Dedifferentiated amniotic fluid mesenchymal stem cell (primary cell): ENCODE results near the gene OR2L13.
"Not testable (repeated sequence)": the region's sequence is repeated elsewhere in the genome, so short reads cannot be mapped to it uniquely, and the experiment has no call there.

Source experiments
- DNase-seq: peaks from one replicate; pipeline ENCODE4 v3.0.0-alpha.2; 2016; ENCODE audit errors: extremely low spot score

Gene OR2L13, protein sequence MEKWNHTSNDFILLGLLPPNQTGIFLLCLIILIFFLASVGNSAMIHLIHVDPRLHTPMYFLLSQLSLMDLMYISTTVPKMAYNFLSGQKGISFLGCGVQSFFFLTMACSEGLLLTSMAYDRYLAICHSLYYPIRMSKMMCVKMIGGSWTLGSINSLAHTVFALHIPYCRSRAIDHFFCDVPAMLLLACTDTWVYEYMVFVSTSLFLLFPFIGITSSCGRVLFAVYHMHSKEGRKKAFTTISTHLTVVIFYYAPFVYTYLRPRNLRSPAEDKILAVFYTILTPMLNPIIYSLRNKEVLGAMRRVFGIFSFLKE

DNA sequence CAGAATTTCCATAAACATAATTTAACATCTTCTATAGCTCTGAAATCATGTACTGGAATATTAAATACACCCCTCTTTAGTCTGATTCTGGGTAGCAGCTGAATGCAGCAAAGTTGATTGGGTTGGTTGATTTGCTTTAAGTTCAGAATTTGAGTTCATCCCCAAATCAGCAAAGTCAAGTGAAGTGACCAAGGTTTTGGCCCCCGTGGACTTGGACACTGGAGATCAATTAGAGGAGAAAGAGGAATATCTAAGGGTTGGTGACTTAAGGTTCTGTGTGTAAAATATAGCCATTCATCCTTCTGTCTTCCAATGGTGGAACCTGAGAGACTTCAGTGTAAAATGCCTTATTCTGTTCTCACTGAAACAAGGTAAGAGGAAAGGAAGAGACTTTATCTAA, at the start of gene OR2L13:
OR2L13 (plus strand) TSS at position 301 of the 400 bp plus-strand sequence. CDS start 4,192 bp downstream, outside the sequence.
- no peak for DNase-seq

DNA sequence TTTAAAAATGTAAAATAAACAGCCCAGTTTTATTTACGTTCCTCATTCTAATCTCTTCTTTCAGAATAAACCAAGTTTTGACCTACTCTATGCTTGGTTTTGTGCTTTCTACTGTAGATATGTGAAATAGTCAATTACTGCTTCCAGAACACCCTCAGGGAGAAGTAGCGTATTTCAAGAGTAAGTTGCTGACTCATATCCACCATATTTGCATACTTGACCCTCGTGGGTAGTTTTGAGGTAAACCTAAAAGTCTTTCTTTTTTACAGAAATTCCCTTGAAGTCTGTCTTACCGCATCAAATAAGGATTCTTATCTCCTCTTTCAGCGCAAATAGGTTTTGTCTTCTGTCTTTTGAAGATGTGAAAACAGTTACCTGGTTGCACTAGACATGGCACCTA, 49.8 kb upstream of the OR2L13 start:
- DNase-seq: no peak

DNA sequence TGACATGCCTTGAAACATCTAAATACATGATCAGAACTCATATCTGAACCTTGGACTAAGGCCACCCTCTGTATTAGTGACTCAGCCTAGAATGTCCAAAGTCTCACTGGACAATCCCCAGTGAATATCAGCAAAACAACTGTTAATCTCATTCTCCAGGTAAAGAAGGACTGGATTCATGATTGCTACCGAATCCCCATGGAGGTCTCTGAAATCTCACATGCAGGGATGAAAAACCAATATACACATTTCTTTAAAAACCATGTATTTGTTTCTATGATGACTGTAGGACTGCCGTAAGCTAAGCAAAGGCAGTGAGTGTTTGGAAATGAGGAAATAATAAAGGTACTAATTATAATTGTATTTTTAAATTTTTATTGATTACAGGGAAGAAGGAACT, 48.4 kb upstream of the OR2L13 start, which contains the start of gene OR2L3:
OR2L3 (plus strand) TSS at position 301 of the 400 bp plus-strand sequence. CDS start 13,846 bp downstream, outside the sequence.
- no peak for DNase-seq

DNA sequence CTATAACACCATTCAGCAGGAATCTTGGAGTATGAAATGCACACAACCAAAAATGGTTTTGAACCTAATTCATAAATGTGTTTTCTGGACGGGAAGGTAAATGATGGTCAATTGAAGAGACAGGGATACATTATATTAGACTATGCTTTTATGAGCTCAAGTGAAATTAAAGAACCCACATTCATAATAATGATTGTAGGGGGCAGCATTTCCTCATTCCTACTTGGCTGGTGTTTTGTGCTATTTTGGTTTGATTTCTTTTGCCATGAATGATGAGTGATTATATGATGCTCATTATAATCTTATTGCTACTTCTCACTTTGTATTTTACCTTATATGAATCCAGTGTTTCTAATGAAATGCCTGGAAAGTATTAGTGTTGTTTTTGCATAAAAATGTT, 48.0 kb upstream of the OR2L13 start:
- DNase-seq: no peak

DNA sequence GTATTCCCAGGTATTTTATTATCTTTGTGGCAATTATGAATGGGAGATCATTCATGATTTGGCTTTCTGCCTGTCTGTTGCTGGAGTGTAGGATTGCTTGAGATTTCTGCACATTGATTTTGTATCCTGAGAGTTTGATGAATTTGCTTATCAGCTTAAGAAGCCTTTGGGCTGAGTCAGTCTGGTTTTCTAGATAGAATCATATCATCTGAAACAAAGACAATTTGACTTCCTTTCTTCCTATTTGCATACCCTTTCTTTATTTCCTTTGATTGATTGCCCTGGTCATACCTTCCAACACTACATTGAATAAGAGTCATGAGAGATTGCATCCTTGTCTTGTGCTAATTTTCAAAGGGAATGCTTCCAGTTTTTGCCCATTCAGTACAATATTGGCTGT, 40.3 kb upstream of the OR2L13 start:
- DNase-seq: no peak

DNA sequence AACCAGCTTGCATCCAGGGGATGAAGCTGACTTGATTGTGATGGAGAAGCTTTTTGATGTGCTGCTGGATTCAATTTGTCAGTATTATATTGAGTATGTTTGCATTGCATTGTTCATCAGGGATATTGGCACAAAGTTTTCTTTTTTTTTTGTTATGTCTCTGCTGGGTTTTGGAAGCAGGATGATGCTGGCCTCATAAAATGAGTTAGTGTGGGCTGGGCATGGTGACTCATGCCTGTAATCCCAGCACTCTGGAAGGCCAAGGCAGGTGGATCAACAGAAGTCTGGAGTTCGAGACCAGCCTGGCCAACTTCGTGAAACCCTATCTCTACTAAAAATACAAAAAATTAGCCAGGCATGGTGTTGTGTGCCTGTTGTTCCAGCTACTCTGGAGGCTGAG, 39.7 kb upstream of the OR2L13 start:
- DNase-seq: no peak

DNA sequence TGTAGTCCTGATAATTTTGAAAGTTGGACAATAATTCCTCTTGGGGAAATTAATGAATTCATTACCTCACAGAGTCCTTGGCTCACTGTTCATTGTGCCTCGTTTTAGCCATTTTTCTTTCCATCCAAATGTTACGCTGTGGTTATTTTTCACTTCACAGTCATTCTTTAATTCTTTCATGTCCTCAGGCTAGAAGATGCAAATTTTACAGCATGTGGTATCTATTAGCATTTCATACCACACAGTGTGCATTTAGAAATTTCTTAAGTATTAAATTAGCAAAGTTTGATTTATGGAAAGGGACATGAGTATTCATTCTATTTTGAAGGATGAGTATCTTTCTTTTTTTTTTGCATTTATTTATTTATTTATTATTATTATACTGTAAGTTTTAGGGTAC, 29.9 kb upstream of the OR2L13 start:
- no peak for DNase-seq

DNA sequence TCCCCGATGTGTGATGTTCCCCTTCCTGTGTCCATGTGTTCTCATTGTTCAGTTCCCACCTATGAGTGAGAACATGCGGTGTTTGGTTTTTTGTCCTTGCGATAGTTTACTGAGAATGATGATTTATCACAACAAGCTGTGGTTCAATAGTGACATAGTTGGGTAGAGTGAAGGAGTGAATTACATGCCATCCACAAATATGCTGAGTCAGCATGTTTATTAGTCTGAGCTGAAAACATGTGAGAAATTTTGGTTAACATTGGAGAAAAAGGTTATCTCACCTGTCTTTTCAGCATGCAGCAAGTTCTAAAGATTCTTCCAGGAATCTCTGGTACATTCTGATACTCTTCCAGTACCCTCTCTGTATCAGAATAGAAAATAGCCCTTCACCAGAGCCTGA, 29.4 kb upstream of the OR2L13 start:
- DNase-seq: no peak

DNA sequence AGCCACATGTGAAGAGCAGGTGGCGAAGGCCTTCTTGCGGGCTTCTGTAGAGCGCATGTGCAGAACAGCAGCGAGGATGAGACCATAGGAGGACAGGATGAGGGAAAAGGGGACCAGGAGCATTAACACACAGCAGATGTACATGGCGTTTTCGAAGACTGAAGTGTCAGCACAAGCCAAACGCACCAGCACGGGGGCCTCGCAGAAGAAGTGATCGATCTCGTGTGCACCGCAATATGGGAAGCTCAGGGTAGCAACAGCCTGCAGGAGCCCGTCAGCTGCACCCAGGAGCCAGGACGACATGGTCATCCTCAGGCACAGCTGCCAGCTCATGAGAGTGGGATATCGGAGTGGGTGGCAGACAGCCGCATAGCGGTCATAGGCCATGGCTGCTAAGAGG, 11.1 kb upstream of the OR2L13 start:
- not testable (repeated sequence) for DNase-seq

DNA sequence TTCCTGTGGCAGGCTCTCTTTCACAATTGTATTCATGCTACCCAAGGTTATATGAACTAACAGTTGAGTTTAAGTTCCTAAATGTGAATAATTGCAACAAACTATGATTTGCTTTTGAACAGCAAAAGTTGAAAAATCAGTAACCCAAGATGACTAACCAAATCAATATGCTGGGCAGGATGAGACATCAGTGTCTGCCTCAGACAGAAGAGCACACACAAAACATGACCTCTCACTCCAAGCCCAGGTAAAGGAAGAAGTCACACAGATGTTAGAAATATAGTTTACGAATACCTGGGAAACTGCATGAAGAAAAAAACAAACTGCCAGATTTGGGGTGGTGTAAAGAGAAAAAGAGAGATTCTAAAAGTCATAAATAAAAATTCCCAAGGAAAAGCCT, 3.5 kb downstream of the OR2L13 start:
- no peak for DNase-seq

DNA sequence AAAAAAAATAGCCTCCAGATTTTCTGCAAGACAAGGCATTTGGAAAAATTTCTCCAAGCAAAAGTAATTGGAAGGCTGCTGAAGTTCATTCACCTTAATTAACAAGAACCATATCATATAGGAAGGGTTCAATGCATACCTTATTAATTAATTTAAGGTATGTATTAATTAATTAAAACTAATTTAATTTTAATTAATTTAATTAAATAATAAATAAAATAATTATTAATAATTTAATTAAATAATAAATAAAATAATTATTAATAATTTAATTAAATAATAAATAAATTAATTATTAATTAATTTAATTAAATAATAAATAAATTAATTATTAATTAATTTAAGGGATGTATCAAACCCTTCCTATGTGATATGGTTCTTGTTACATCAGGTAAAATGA, 7.9 kb downstream of the OR2L13 start:
- DNase-seq: no peak

DNA sequence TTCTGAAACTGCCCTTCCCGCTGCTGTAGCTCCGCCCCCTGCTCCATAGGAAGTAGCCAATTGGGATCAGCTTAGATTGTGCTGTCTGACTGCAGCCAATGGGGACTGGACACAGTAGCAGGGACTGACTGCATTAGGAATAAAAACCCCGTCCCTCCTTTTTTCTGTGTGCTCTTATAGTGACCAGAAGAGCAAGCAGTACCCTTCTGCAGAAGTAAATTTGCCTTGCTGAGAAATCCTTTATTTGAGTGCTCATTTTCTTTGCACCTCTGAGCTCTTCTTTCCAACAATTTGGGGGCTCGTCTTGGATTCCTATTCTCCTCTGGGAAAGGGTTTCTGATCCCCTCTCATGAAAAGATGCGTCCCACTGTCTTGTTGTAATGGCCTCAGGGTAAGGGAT, 16.2 kb downstream of the OR2L13 start:
- no peak for DNase-seq

DNA sequence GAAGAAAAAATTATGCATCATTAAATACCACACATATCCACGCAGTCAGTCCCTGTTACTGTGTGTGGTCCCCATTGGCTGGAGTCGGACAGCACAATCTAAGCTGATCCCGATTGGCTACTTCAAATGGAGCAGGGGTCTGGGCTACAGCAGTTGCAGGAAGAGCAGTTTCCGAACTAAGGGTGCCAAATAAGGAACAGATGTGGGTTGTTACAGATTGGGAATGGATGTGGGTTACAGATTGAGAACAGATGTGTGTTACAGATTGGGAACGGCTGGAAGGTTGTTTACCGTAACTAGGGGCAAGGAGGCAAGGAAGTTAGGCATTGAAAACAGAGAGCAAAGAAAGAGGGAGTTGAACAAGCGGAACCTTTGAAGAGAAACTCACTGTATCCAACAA, 19.9 kb downstream of the OR2L13 start:
- no peak for DNase-seq

DNA sequence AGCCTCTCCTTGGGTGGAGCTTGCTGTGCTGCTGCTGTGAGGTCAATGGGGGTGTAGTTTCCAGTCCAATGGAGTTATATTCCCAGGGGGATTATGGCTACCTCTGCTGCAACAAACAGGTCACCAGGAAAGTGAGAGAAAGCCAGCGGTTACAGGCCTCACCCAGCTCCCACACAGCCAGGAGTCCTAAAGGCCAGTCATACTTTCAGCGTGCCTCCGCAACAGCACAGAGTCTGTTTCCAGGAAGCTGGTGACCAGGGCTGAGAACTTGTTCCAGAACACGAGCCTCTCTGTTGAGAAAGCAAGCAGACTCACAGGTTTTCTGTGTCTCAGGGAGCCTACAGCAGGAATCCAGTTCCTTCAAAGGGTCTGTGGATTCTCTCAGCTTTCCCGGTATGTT, 32.7 kb downstream of the OR2L13 start:
- no peak for DNase-seq

DNA sequence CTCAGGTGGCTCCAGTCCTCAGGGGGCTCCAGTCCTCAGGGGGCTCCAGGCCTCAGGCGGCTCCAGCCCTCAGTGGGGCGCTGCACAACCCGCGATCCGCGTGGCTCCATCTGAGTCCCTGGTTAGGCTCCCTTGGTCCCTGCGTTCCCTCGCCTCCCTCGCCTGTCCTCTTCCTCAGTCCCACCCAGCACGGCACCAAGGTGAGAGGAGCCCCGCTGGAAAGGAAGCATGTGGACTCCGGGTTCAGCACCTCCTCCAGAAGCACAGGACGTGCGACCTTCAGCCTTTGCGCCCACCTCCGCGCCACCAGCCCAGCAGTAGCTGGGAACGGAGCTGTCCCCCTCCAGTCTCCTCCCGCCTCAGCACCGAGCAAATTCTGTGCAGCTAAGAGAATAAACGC, 41.8 kb downstream of the OR2L13 start:
- no peak for DNase-seq

DNA sequence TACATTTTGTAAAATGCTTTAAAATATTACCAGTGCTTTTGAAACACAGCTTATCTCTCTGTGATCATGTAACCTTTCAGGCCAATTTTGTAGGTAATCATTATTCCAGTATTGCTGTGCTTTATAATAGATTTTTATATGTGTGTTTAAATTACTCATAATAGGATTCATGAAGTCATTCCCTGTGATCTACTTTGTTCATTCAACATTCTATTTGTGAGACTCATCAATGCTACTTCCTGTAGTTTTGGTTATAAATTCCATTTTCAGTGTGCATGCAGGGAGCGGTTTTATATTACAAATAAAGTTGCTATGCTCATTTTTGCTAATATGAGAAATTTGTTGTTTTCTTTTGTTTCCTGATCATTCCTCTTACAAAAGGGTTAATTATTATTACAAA, 45.9 kb downstream of the OR2L13 start:
- no peak for DNase-seq

DNA sequence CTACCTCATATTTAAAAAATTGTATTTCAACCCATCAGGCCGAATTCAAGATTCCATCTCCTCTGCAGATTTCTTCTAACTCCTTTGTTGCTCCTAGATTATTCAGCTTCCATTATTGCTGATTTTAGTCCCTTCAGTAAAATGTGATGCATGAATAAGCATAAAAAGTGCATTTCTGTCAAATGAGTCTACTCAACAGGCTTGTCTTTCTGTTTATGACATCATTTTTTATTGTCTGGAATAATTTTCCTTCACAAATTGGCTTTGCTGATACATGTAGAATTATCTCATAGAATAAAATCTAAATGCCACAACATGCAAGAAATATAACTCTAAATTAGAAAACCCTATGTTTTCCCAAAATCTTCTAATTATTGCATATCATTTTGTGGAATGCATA, 48.3 kb downstream of the OR2L13 start:
- no peak for DNase-seq

DNA sequence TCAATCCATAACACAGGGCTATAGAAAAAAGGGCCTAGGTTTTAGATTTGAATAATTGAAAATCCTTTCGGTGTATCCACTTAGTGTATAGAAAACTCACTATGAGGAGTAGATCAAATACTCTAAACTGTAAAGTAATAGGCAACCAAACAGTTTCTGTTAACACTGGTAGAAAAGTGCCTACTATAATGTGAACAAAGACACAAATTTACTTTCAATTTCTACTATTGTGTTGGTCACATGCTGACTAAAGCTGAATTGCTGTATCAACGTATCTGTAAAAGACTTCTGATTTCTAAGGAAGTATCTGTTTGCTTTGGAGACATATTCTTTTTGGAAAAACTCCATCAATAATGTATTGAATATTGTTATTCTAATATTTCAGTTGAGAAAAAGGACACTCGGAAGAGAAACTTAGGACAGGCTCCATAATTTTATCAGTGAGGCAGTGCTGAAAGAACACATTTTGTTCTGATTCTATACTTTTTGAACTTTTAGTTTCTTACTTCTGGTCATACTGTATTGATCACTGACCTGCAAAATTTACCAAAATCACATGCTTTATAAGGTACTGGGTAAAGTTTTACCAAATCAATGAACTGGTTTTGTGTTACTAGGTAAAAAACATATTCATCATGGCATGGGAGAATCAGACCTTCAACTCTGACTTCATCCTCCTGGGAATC, 49.7 kb downstream of the OR2L13 start, which contains the start of gene OR2M5:
OR2M5 (plus strand) TSS at position 636 of the 686 bp plus-strand sequence; CDS start at position 636, 0 bp downstream.
- DNase-seq: no peak
